HEK293 (cell line): ENCODE measurements around the gene RNU1-3.
"Not testable (repeated sequence)": the region's sequence is repeated elsewhere in the genome, so short reads cannot be mapped to it uniquely, and the experiment has no call there.

Experiments
- AEBP2 ChIP-seq: fragments of 450-650 bp; formaldehyde crosslinking; IDR thresholded peaks from 2 replicates; pipeline ENCODE4 v1.5.1; 2016; ENCODE audit warnings: missing biosample characterization, missing genetic modification characterization, borderline replicate concordance
- CTCF ChIP-seq: fragments of 450-650 bp; formaldehyde crosslinking; IDR thresholded peaks from 2 replicates; pipeline ENCODE4 v1.5.1; 2016; ENCODE audit warnings: missing biosample characterization, missing genetic modification characterization
- TSHZ1 ChIP-seq: fragments of 450-650 bp; formaldehyde crosslinking; IDR thresholded peaks from 2 replicates; pipeline ENCODE4 v1.5.1; 2016; ENCODE audit warnings: missing biosample characterization, missing genetic modification characterization, borderline replicate concordance
- ZBTB17 ChIP-seq: fragments of 450-650 bp; formaldehyde crosslinking; IDR thresholded peaks from 2 replicates; pipeline ENCODE4 v1.5.1; 2016; ENCODE audit warnings: missing biosample characterization, missing genetic modification characterization
- ZNF341 ChIP-seq: fragments of 450-650 bp; formaldehyde crosslinking; IDR thresholded peaks from 2 replicates; pipeline ENCODE4; 2016; ENCODE audit warnings: low read depth, missing biosample characterization, missing genetic modification characterization
- ZNF558 ChIP-seq: fragments of 450-650 bp; formaldehyde crosslinking; IDR thresholded peaks from 2 replicates; pipeline ENCODE4 v1.5.1; 2016; ENCODE audit warnings: missing biosample characterization, missing genetic modification characterization

- not testable (repeated sequence) for TF ChIP-seq ZNF341 (tag by site-specific recombination); AEBP2; ZNF558 (tag by site-specific recombination); ZBTB17 (tag by site-specific recombination); CTCF (tag by site-specific recombination); TSHZ1
Measured at GRCh38 chr1:16639091-16640031, 27.4 kb downstream of the RNU1-3 start.
